Sciatic nerve (tissue), 2 donors: ENCODE data around the gene NAA16. TPM values are rescaled to one million over a fixed set of nuclear protein-coding genes. Genes with fewer than 3 reads are reported as not detected.
"Not testable (repeated sequence)": the region's sequence is repeated elsewhere in the genome, so short reads cannot be mapped to it uniquely, and the experiment has no call there.

Source experiments
- ATAC-seq: fragments of 200-7000 bp; cut with Tn5 transposase; one replicate; pipeline ENCODE4 v1.9.1; 2020; ENCODE audit warnings: mild to moderate bottlenecking, moderate library complexity
- DNase-seq: peaks from one replicate; pipeline ENCODE4 v3.0.0-alpha.2; 2020; ENCODE audit warnings: low spot score
- intact Hi-C: fragments of 100-400 bp; cut with DNase I; formaldehyde crosslinking; loops from one replicate; pipeline ENCODE4 v1.14.2; 2022
- total RNA-seq: library from RNA; stranded (reverse); fragmentation: NEBNext Ultra II Directional; extraction: Animal tissue kit (Norgen Biotek cat#: 25700); gene quantifications from one replicate; pipeline ENCODE4 v1.2.1, GENCODE V29; 2021
- donor health status: DM: no; HTN: no; CAD: no.
- donor health status: DM: no; HTN: no; CAD: no.

Gene NAA16
- 29.7 TPM for total RNA-seq

- peak; percentile 94 for DNase-seq
- intact Hi-C loops = no loop called here
- ATAC-seq = peak; percentile 97
Measured at GRCh38 chr13:41310963-41311405, at the start of gene NAA16. Gene NAA16, plus strand, starts transcription at chr13:41311267. Its CDS starts 262 bp downstream, at chr13:41311529.

GRCh38 chr13:41263261-41263971 lies 47.7 kb upstream of the NAA16 start, which contains the start of gene MTRF1:
Gene MTRF1, minus strand, starts transcription at chr13:41263576. Its CDS starts 2,669 bp downstream, at chr13:41260907.
- DNase-seq (peak; percentile 86), ATAC-seq (peak; percentile 98)
- intact Hi-C loops = no loop called here

- intact Hi-C loops = no loop called here
- ATAC-seq = no peak
- no peak for DNase-seq
Measured at GRCh38 chr13:41267106-41267505, 44.0 kb upstream of the NAA16 start.

GRCh38 chr13:41268764-41269163 lies 42.3 kb upstream of the NAA16 start:
- ATAC-seq (no peak), DNase-seq (no peak)
- intact Hi-C loops = no loop called here

GRCh38 chr13:41271456-41272285 lies 39.4 kb upstream of the NAA16 start:
- no peak for DNase-seq
- intact Hi-C loops = no loop called here
- ATAC-seq = no peak

GRCh38 chr13:41273831-41274441 lies 37.1 kb upstream of the NAA16 start:
- ATAC-seq (no peak), DNase-seq (no peak)
- intact Hi-C loops = no loop called here

GRCh38 chr13:41274881-41275280 lies 36.2 kb upstream of the NAA16 start:
- ATAC-seq = no peak
- intact Hi-C loops = no loop called here
- no peak for DNase-seq

- intact Hi-C loops = no loop called here
Measured at GRCh38 chr13:41276824-41277223, 34.2 kb upstream of the NAA16 start.

GRCh38 chr13:41279156-41279555 lies 31.9 kb upstream of the NAA16 start:
- DNase-seq, intact Hi-C loops, ATAC-seq: not testable (repeated sequence)

More at GRCh38 chr13:41276824-41277223, 34.2 kb upstream of the NAA16 start:
- ATAC-seq = no peak
- DNase-seq = no peak

GRCh38 chr13:41282129-41282571 lies 28.9 kb upstream of the NAA16 start:
- ATAC-seq (no peak), DNase-seq (no peak)
- intact Hi-C loops = no loop called here

- intact Hi-C loops = no loop called here
Measured at GRCh38 chr13:41284512-41285288, 26.4 kb upstream of the NAA16 start.

GRCh38 chr13:41286370-41286769 lies 24.7 kb upstream of the NAA16 start:
- no peak for ATAC-seq
- intact Hi-C loops = no loop called here
- DNase-seq = no peak

More at GRCh38 chr13:41284512-41285288, 26.4 kb upstream of the NAA16 start:
- ATAC-seq = no peak
- no peak for DNase-seq

- intact Hi-C loops = no loop called here
- DNase-seq (no peak), ATAC-seq (no peak)
Measured at GRCh38 chr13:41289463-41289881, 21.6 kb upstream of the NAA16 start.

- DNase-seq = no peak
- intact Hi-C loops = no loop called here
- ATAC-seq = no peak
Measured at GRCh38 chr13:41291246-41291645, 19.8 kb upstream of the NAA16 start.

GRCh38 chr13:41293272-41293671 lies 17.8 kb upstream of the NAA16 start:
- DNase-seq (no peak), ATAC-seq (no peak)
- intact Hi-C loops = no loop called here

- DNase-seq = no peak
- ATAC-seq = no peak
- intact Hi-C loops = no loop called here
Measured at GRCh38 chr13:41294914-41295313, 16.2 kb upstream of the NAA16 start.

- DNase-seq (no peak), ATAC-seq (no peak)
- intact Hi-C loops = no loop called here
Measured at GRCh38 chr13:41295973-41296372, 15.1 kb upstream of the NAA16 start.

GRCh38 chr13:41296879-41297646 lies 14.0 kb upstream of the NAA16 start:
- no peak for ATAC-seq
- intact Hi-C loops = no loop called here
- no peak for DNase-seq
